Endothelial cell of umbilical vein (primary cell): Measurements from ENCODE around the gene CELSR3. TPM values are rescaled to one million over a fixed set of nuclear protein-coding genes. Genes with fewer than 3 reads are reported as not detected.

ENCODE experiments used
- BruUV-seq: library from RNA; stranded (reverse); fragments of 400-500 nt; replicated peaks from 2 replicates; lab custom pipeline; 2021; lab: Mats Ljungman, UMichigan
- CTCF ChIA-PET: fragments of 300-600, 350-600 bp; sonication (Branson Sonifier 250); formaldehyde crosslinking; loops from one replicate; lab custom pipeline; 2021; ENCODE audit warnings: antibody characterized with exemption, inconsistent platforms; lab: Charles Lee
- POLR2A ChIA-PET: fragments of 300-600, 350-600 bp; sonication (Branson Sonifier 250); formaldehyde crosslinking; loops from one replicate; lab custom pipeline; 2021; ENCODE audit warnings: antibody characterized with exemption, inconsistent platforms; lab: Charles Lee
- DNase-seq: peaks from one replicate; pipeline ENCODE4 v3.0.0-alpha.2; 2011; ENCODE audit warnings: low read depth, low spot score
- FAIRE-seq: peaks from 2 replicates; lab custom pipeline; 2011; peaks lifted over from hg19 to GRCh38; lab: Jason Lieb, UNC
- H2AFZ ChIP-seq: 2 replicates; pipeline ENCODE4 v1.6.0; 2012; ENCODE audit warnings: low read depth, low read length, control low read depth, inconsistent platforms
- H3K27ac ChIP-seq: 2 replicates; pipeline ENCODE4 v1.5.1; 2011; ENCODE audit warnings: low read depth, mild to moderate bottlenecking, control low read depth, low read length, moderate library complexity; ENCODE audit not compliant: insufficient read depth
- H3K27me3 ChIP-seq, 2 experiments: 2 replicates each; pipeline versions ENCODE4 v1.6.0 to v1.6.1; 2011; ENCODE audit warnings: low read length in 2 of 2, mixed read lengths in 1 of 2; ENCODE audit not compliant: control insufficient read depth in 2 of 2, insufficient read depth in 2 of 2
- H3K36me3 ChIP-seq, 2 experiments: 2 replicates in 1 of 2; 3 replicates in 1 of 2; pipeline ENCODE4 v1.5.1; 2011; ENCODE audit warnings: low read length in 2 of 2, mild to moderate bottlenecking in 1 of 2, moderate library complexity in 1 of 2; ENCODE audit not compliant: control insufficient read depth in 2 of 2, insufficient read depth in 2 of 2; ENCODE audit errors: extremely low read depth in 1 of 2
- H3K4me1 ChIP-seq: 3 replicates; pipeline ENCODE4 v1.5.1; 2011; ENCODE audit warnings: mild to moderate bottlenecking, low read length; ENCODE audit not compliant: control insufficient read depth, insufficient read depth; ENCODE audit errors: extremely low read depth
- H3K4me2 ChIP-seq: 2 replicates; pipeline ENCODE4 v1.6.1; 2011; ENCODE audit warnings: low read length, control low read depth, mixed read lengths; ENCODE audit not compliant: insufficient read depth
- H3K4me3 ChIP-seq, 3 experiments: fragments of 200-600 bp in 1 of 3; sonication (generic), shearing (Covaris generic) in 1 of 3; replicated peaks in 1 of 3; 2 replicates each; pipeline ENCODE4 v1.5.1; 2011 to 2016; ENCODE audit warnings: control low read depth in 3 of 3, low read length in 3 of 3, mild to moderate bottlenecking in 2 of 3, inconsistent platforms in 1 of 3, low read depth in 1 of 3, moderate library complexity in 1 of 3; ENCODE audit not compliant: insufficient read depth in 1 of 3
- H3K79me2 ChIP-seq: 2 replicates; pipeline ENCODE4 v1.6.0; 2012; ENCODE audit warnings: low read length, inconsistent platforms; ENCODE audit not compliant: control insufficient read depth, insufficient read depth
- H3K9ac ChIP-seq: replicated peaks from 2 replicates; pipeline ENCODE3; 2011; ENCODE audit warnings: low read length, control low read depth; ENCODE audit not compliant: insufficient read depth; ENCODE audit errors: extremely low read depth
- H3K9me1 ChIP-seq: replicated peaks from 3 replicates; pipeline ENCODE4 v1.6.0; 2011; ENCODE audit warnings: mild to moderate bottlenecking, low read length; ENCODE audit not compliant: control insufficient read depth, insufficient read depth; ENCODE audit errors: extremely low read depth
- H3K9me3 ChIP-seq: replicated peaks from 2 replicates; pipeline ENCODE4 v1.5.1; 2012; ENCODE audit warnings: low read length, inconsistent platforms; ENCODE audit not compliant: control insufficient read depth, insufficient read depth
- H4K20me1 ChIP-seq: replicated peaks from 2 replicates; pipeline ENCODE3; 2011; ENCODE audit warnings: mild to moderate bottlenecking, low read length; ENCODE audit not compliant: control insufficient read depth, insufficient read depth; ENCODE audit errors: extremely low read depth
- CTCF ChIP-seq, 2 donors: IDR thresholded peaks; 1 replicate in 1 of 2; 2 replicates in 1 of 2; pipeline ENCODE4 v1.5.1; 2011; ENCODE audit warnings: low read length in 2 of 2, mild to moderate bottlenecking in 2 of 2, moderate library complexity in 2 of 2, control low read depth in 1 of 2, inconsistent platforms in 1 of 2, low read depth in 1 of 2; ENCODE audit not compliant: insufficient read depth in 1 of 2; ENCODE audit errors: extremely low read depth in 1 of 2
- EZH2 ChIP-seq: IDR thresholded peaks from 2 replicates; pipeline ENCODE4 v1.6.1; 2012; ENCODE audit warnings: borderline replicate concordance, low read depth, mild to moderate bottlenecking, moderate library complexity, low read length, inconsistent platforms; ENCODE audit not compliant: severe bottlenecking
- FOS ChIP-seq: IDR thresholded peaks from 2 replicates; pipeline ENCODE4 v1.6.1; 2011; ENCODE audit warnings: mild to moderate bottlenecking, low read length, moderate library complexity, borderline replicate concordance; ENCODE audit not compliant: insufficient read depth
- GATA2 ChIP-seq: IDR thresholded peaks from 2 replicates; pipeline ENCODE4 v1.7.0; 2011; ENCODE audit warnings: low read depth, mild to moderate bottlenecking, moderate library complexity, mixed read lengths, low read length; ENCODE audit not compliant: insufficient read length, insufficient read depth
- JUN ChIP-seq: IDR thresholded peaks from 2 replicates; pipeline ENCODE4 v1.6.1; 2011; ENCODE audit warnings: borderline replicate concordance, low read depth; ENCODE audit not compliant: insufficient read length, insufficient read depth
- MYC ChIP-seq: IDR thresholded peaks from one replicate; pipeline ENCODE4 v1.6.1; 2011; ENCODE audit warnings: mild to moderate bottlenecking, low read depth, low read length
- POLR2A ChIP-seq: IDR thresholded peaks from 2 replicates; pipeline ENCODE4 v1.6.1; 2012; ENCODE audit warnings: low read depth, mild to moderate bottlenecking, control low read depth, low read length
- POLR2AphosphoS5 ChIP-seq: IDR thresholded peaks from 2 replicates; pipeline ENCODE4 v1.6.1; 2012; ENCODE audit warnings: low read depth, mild to moderate bottlenecking, control low read depth, low read length, moderate library complexity; ENCODE audit not compliant: insufficient read depth
- dilution Hi-C: fragments of 300-500 bp; cut with MboI; formaldehyde crosslinking; loops from one replicate; pipeline ENCODE4 v1.15.0; 2019; ENCODE audit warnings: low sequenced_read_pairs; ENCODE audit not compliant: extremely low pct_ligation_motif_present
- intact Hi-C: fragments of 100-400 bp; cut with micrococcal nuclease; formaldehyde crosslinking; loops from one replicate; pipeline ENCODE4 v1.10.0; 2022
- polyA plus RNA-seq, 4 experiments: library from polyadenylated mRNA; depleted of rRNA in 3 of 4; stranded (reverse) in 3 of 4; unstranded in 1 of 4; fragments of >200 nt; gene quantifications; 2 replicates each; pipeline versions ENCODE4 v1.2.1 to v1.2.3, GENCODE V29; 2011 to 2012; ENCODE audit warnings: missing spikeins in 1 of 4
- total RNA-seq: library from RNA; stranded (reverse); gene quantifications from 2 replicates; pipeline ENCODE4 v1.2.3, GENCODE V29; 2021
- TF ChIP-seq, protein P1 (sequence below): IDR thresholded peaks from 2 replicates; pipeline ENCODE4 v1.6.1; 2011; ENCODE audit not compliant: insufficient read depth, insufficient read length

Gene CELSR3
- total and polyA plus RNA-seq, 2 donors (not counting 3 experiments of a cell fraction or from before 2014, with no cell fraction given) = 0.25 to 0.71 TPM

DNA sequence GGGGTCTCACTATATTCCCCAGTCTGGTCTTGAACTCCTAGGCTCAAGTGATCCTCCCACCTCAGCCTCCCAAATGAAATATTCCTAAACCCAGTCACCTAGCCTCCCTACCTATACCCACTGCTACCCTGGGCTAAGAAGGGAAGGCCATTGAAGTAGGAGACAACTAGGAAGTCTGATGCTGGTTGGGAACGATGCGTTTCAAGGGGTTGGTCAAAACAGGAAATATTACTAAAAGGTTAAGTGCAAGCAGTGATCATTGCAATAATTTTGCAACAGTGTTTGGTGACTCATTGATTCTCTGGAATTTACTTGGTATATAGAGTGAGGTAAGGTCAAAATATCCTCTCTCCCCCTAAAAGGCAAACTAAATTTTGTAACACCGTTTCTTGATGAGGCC is 48.6 kb downstream of the CELSR3 start:
- dilution Hi-C loops = no loop called here
- H3K4me3 ChIP-seq = no peak overlapping the region
- ChIA-PET CTCF (no interaction called here), POLR2A (no interaction called here)
- no peaks in the 10 kb centered on the region for H3K9me1 ChIP-seq
- peaks cover 8% of the 10 kb centered on the region for H3K4me1 ChIP-seq
- H4K20me1 ChIP-seq = no peaks in the 10 kb centered on the region
- H3K9me3 ChIP-seq = peaks cover 4% of the 10 kb centered on the region
- no peak overlapping the region for H3K4me2 ChIP-seq
- DNase-seq = peak; percentile 37
- H3K36me3 ChIP-seq = no peaks in the 10 kb centered on the region
- peaks cover 2% of the 10 kb centered on the region for H3K79me2 ChIP-seq
- no peak overlapping the region for H3K9ac ChIP-seq
- peak; percentile 71 for FAIRE-seq
- BruUV-seq = no TSS peak
- H3K27me3 ChIP-seq = no peaks in the 10 kb centered on the region
- no peak overlapping the region for H3K27ac ChIP-seq
- peak; percentile 81 for TF ChIP-seq FOS
- no peak for TF ChIP-seq MYC
- no peak for TF ChIP-seq EZH2
- peak; percentile 68 for TF ChIP-seq JUN
- TF ChIP-seq POLR2A = no peak
- no peak for TF ChIP-seq GATA2
- TF ChIP-seq, protein P1, sequence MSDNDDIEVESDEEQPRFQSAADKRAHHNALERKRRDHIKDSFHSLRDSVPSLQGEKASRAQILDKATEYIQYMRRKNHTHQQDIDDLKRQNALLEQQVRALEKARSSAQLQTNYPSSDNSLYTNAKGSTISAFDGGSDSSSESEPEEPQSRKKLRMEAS = no peak
- TF ChIP-seq POLR2AphosphoS5 = no peak
- no peak for TF ChIP-seq CTCF (IDR thresholded peaks at IDR 0.05; ENCODE audit: extremely low read depth in 1 of 2, insufficient read depth in 1 of 2, low read depth in 1 of 2, low read length in 2 of 2)
- H2AFZ ChIP-seq = peak overlapping the region; percentile 33
- intact Hi-C loops = no loop called here
